GM13976 (cell line): ENCODE results near the gene FAM131C.

Experiments used
- DNase-seq: peaks from one replicate; pipeline ENCODE4 v3.0.0; 2012; ENCODE audit warnings: low spot score
- in situ Hi-C: fragments of 300-500 bp; cut with MboI; formaldehyde crosslinking; loops from one replicate; pipeline ENCODE4 v1.12.0; 2022; ENCODE audit warnings: low sequenced_read_pairs, mixed read lengths, inconsistent platforms; ENCODE audit not compliant: unreplicated experiment
- TF ChIP-seq, protein P1 (sequence below): IDR thresholded peaks from 2 replicates; pipeline ENCODE4 v1.5.1; 2012; ENCODE audit warnings: borderline replicate concordance, mild to moderate bottlenecking; ENCODE audit not compliant: insufficient read depth; ENCODE audit errors: extremely low read depth, missing control alignments, control extremely low read depth

FAM131C gene

DNA sequence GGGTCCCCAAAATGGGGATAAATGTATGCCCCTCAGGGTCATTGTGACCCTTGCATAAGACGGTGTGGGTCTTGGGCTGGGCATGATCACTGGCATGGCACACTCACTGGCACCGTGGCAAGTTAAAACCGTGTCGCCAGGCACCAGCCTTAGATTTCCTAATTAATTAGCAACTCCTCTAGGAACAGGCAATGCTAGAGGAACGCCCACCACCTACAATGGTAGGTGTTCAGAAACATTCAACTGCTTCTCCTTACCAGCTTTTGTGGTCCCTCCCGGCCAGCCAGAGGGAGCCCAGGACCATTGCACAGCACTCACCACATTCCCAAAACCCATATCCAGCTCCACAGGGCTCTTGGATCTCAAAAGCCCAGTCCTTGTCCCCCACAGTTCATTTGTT is 46.1 kb upstream of the FAM131C start:
- TF ChIP-seq, protein P1, sequence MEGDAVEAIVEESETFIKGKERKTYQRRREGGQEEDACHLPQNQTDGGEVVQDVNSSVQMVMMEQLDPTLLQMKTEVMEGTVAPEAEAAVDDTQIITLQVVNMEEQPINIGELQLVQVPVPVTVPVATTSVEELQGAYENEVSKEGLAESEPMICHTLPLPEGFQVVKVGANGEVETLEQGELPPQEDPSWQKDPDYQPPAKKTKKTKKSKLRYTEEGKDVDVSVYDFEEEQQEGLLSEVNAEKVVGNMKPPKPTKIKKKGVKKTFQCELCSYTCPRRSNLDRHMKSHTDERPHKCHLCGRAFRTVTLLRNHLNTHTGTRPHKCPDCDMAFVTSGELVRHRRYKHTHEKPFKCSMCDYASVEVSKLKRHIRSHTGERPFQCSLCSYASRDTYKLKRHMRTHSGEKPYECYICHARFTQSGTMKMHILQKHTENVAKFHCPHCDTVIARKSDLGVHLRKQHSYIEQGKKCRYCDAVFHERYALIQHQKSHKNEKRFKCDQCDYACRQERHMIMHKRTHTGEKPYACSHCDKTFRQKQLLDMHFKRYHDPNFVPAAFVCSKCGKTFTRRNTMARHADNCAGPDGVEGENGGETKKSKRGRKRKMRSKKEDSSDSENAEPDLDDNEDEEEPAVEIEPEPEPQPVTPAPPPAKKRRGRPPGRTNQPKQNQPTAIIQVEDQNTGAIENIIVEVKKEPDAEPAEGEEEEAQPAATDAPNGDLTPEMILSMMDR, result no peak
- in situ Hi-C loops, result no loop called here
- DNase-seq, result no peak

DNA sequence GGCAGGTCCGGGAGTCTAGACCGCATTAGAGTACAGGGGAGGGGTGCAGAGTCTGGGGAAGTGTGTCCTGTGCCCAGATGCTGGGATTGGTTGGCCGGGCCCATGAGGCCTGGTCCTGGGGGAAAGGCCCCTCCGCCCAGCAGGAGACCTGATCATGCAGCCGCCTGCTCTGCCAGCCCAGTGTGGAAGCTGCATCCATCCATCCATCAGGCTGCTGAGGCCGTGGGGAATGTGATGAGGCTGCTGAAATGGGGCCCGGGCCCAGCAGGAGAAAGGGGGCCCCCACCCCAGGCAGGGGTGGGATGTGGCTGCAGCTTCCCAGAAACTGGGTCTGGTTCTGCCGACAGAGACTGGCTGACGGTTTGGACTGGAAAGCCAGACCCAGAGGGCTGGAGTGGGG is 45.3 kb upstream of the FAM131C start:
- DNase-seq, result no peak
- in situ Hi-C loops, result no loop called here
- TF ChIP-seq, protein P1, result no peak

DNA sequence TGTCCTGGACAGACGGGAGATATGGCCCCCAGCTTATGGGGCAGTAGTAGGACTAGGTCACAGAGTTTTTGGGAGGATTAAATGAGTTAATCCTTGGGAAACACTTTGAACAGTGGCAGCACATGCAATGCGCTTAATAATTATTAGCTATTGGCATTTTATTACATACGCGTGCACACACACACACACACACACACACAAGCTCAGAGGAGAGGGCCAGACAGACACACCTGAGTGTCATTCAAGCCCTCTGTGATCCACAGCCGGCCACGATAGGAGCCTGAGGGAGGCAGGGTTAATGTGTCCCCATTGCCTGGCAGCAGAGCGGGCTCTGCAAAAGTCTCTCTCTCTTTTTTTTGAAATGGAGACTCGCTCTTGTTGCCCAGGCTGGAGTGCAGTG is 44.5 kb upstream of the FAM131C start:
- in situ Hi-C loops, result no loop called here
- TF ChIP-seq, protein P1, result no peak
- DNase-seq, result no peak

DNA sequence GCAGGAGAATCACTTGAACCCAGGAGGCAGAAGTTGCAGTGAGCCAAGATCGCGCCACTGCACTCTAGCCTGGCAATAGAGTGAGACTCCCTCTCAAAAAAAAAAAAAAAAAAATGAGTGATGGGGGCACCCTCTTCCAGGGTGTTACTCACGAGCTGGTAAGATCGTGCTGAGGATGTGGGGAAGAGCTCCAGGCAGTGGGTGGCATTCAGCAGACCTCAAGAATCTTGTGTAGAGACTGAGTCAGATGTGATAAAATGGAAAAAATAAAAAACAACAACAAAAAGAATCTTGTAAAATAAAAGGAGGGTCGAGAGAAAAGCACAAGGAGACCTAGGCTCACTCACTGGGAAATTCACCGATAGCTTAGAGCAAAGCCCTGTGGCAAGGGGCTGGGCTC is 43.9 kb upstream of the FAM131C start:
- TF ChIP-seq, protein P1, result no peak
- no peak for DNase-seq
- in situ Hi-C loops, result no loop called here

DNA sequence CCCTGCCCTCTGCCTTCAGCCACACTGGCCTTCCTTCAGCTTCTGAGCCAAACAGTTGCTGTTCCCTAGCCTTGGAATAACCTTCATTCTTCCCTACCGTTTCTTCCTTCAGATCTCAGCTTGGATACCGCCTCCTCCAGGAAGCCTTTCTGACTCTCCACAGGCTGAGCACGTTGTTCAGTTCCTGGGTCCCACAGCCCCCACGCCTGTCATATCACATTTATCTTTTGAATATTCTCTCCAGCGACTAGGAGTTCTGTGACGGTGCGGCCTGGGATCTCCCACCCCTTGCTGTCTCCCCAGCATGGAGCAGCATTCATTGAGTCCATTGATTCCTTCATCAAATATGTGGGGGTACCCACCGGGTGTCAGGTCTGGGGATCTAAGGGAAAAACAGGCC is 43.2 kb upstream of the FAM131C start:
- in situ Hi-C loops, result no loop called here
- no peak for DNase-seq
- TF ChIP-seq, protein P1, result no peak

DNA sequence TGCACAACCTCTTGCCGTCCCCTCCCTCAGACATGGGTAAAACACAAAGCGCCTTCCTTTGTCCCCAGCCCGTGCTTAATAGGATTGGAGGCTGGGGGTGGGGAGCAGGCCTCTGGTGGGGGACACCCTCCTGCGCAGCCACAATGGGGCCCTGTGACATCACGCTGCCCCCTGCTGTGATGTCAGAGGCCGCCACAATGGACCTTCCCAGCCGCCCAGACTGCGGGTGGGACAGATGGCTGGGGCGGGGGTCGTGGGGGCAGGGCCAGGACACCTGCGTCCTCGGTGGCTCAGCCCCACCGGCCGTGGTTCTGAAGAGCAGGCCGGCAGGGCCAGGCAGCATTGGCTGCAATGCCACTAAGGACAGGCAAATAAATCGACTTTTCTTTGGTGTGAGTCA is 42.6 kb upstream of the FAM131C start:
- TF ChIP-seq, protein P1, result no peak
- no peak for DNase-seq
- in situ Hi-C loops, result no loop called here

DNA sequence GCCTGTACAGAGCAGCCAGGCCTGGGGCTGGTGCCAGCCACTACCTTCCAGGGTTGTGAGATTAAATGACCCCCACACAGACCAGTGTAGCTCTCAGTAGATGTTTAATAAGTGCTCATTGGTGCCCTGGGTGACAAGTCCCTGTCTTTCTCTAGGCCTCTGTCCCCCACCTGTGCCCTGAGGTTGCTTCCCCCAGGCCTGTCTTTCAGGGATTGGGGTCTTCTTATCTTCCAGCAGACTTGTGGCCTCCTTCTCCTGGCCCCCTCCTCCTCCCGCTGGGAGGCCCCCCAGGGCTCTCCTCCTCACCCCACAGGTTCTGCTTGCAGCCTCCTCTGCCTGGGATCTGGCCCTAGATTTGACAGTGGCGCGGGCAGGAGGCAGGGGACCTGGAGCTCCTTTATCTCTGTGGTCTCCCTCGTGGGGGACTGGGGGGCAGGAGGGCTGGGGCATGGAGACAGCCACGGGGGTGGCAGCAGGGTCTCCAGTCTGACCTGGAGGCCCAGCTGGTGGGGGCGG is 42.1 kb upstream of the FAM131C start:
- in situ Hi-C loops, result no loop called here
- no peak for DNase-seq
- TF ChIP-seq, protein P1, result no peak
